Pancreas (tissue), 10 donors: Measurements from ENCODE around the gene SORCS2. TPM values are rescaled to one million over a fixed set of nuclear protein-coding genes. Genes with fewer than 3 reads are reported as not detected.

ENCODE experiments used
- ATAC-seq, 4 donors: fragments of 200-7000 bp; cut with Tn5 transposase; one replicate each; pipeline versions ENCODE4 v1.8.0 to v1.9.1; 2020; ENCODE audit warnings: mild to moderate bottlenecking in 4 of 4, moderate library complexity in 4 of 4
- DNase-seq, 6 donors: peaks; one replicate each; pipeline ENCODE4 v3.0.0-alpha.2; 2020
- FAIRE-seq: peaks from 2 replicates; lab custom pipeline; 2012; peaks lifted over from hg19 to GRCh38; lab: Jason Lieb, UNC
- H3K27ac ChIP-seq, 4 donors: fragments of 200-600 bp; sonication (generic); 1 replicate in 3 of 4; 2 replicates in 1 of 4; pipeline versions ENCODE4 v1.5.0 to v1.8.0; 2020
- H3K27me3 ChIP-seq, 4 donors: fragments of 200-600 bp; one replicate each; pipeline ENCODE4 v1.8.0; 2021
- H3K36me3 ChIP-seq, 3 donors: fragments of 200-600 bp; sonication (generic) in 1 of 3; one replicate each; pipeline versions ENCODE4 v1.5.0 to v1.8.0; 2020 to 2021
- H3K4me1 ChIP-seq, 3 donors: fragments of 200-600 bp; one replicate each; pipeline ENCODE4 v1.8.0; 2021
- H3K4me3 ChIP-seq, 4 donors: fragments of 200-600 bp; sonication (generic) in 2 of 4; one replicate each; pipeline versions ENCODE4 v1.5.0 to v1.8.0; 2020 to 2021
- H3K9me3 ChIP-seq, 4 donors: fragments of 200-600 bp; one replicate each; pipeline ENCODE4 v1.8.0; 2021
- CTCF ChIP-seq, 4 donors: fragments of 200-600 bp; sonication (generic) in 3 of 4; IDR thresholded peaks; one replicate each; pipeline versions ENCODE4 v1.5.0 to v1.8.0; 2021; ENCODE audit warnings: antibody characterized with exemption in 4 of 4
- WGBS, 2 donors: extraction: QIAGEN DNeasy Blood & Tissue Kit; methylation state at CpG; one replicate each; pipeline ENCODE4 v1.1.7; 2013; 5-methylcytosine and 5-hydroxymethylcytosine counted together
- intact Hi-C, 3 donors: fragments of 100-400 bp; cut with DNase I; formaldehyde crosslinking; loops; one replicate each; pipeline versions ENCODE4 v1.11.1 to v1.14.2; 2022
- polyA plus RNA-seq, 2 donors: library from polyadenylated mRNA; stranded (reverse); fragments of 200-250 nt; gene quantifications; one replicate each; pipeline ENCODE4 v1.2.3, GENCODE V29; 2013
- total RNA-seq, 6 donors: library from RNA; stranded (reverse); fragmentation: NEBNext Ultra II Directional in 4 of 6; extraction: Animal tissue kit (Norgen Biotek cat#: 25700) in 4 of 6; gene quantifications; one replicate each; pipeline versions ENCODE4 v1.2.1 to v1.2.4, GENCODE V29; 2021 to 2023
- donor health status: healthy with polysubstance abuse.
- donor health status: DM: no; HTN: no; CAD: no; lungs with moderate emphysema.
- donor health status: DM: no; HTN: no; CAD: no.
- donor health status: control.
- donor health status: control.
- donor health status: Bipolar disorder and iron deficiency.
- donor health status: DM: yes; HTN: yes; CAD: no.
- donor health status: DM: no; HTN: no; CAD: no.
- donor health status: DM: no; HTN: no; CAD: no.
- donor health status: DM: yes; HTN: yes; CAD: no.

Gene SORCS2
- total and polyA plus RNA-seq, 8 donors: 0.14 to 1.7 (median 0.42) TPM

- no peak overlapping the region for H3K4me3 ChIP-seq
- H3K27ac ChIP-seq: no peak overlapping the region
- 22 to 28% methylated on average over 12 of the region's 12 CpGs for WGBS, 2 donors
- no peaks in the 10 kb centered on the region for H3K9me3 ChIP-seq
- intact Hi-C loops: no loop called here
- DNase-seq: no peak
- no peaks in the 10 kb centered on the region for H3K27me3 ChIP-seq
- ATAC-seq: no peak
- no peak for TF ChIP-seq CTCF (IDR thresholded peaks at IDR 0.05)
- no peak for FAIRE-seq
- no peaks in the 10 kb centered on the region for H3K4me1 ChIP-seq
- no peaks in the 10 kb centered on the region for H3K36me3 ChIP-seq
Observed at GRCh38 chr4:7516773-7517144, 324.4 kb downstream of the SORCS2 start.

GRCh38 chr4:7518871-7519637 lies 326.7 kb downstream of the SORCS2 start:
- DNase-seq (peak in 3 of 6 donors; percentile 12 to 76 (median 45)), ATAC-seq (peak in 1 of 4 donors; percentile 77), FAIRE-seq (no peak)
- intact Hi-C loops: no loop called here
- Histone ChIP-seq H3K36me3 (no peaks in the 10 kb centered on the region), H3K27me3 (no peaks in the 10 kb centered on the region), H3K4me1 (no peaks in the 10 kb centered on the region), H3K9me3 (no peaks in the 10 kb centered on the region), H3K4me3 (no peak overlapping the region), H3K27ac (no peak overlapping the region)
- no peak for TF ChIP-seq CTCF (IDR thresholded peaks at IDR 0.05)
- WGBS, 2 donors: 50 to 59% methylated on average over 24 of the region's 24 CpGs

- H3K4me3 ChIP-seq: no peak overlapping the region
- no peaks in the 10 kb centered on the region for H3K9me3 ChIP-seq
- no peak for ATAC-seq
- 58 to 67% methylated on average over 19 of the region's 19 CpGs for WGBS, 2 donors
- no peaks in the 10 kb centered on the region for H3K36me3 ChIP-seq
- intact Hi-C loops: no loop called here
- TF ChIP-seq CTCF (IDR thresholded peaks at IDR 0.05): no peak
- H3K27ac ChIP-seq: no peak overlapping the region
- FAIRE-seq: no peak
- no peaks in the 10 kb centered on the region for H3K4me1 ChIP-seq
- no peak for DNase-seq
- no peaks in the 10 kb centered on the region for H3K27me3 ChIP-seq
Observed at GRCh38 chr4:7519638-7520376, 327.5 kb downstream of the SORCS2 start.

GRCh38 chr4:7521666-7522065 lies 329.3 kb downstream of the SORCS2 start:
- intact Hi-C loops: no loop called here
- H3K4me1 ChIP-seq: no peaks in the 10 kb centered on the region
- no peaks in the 10 kb centered on the region for H3K27me3 ChIP-seq
- H3K27ac ChIP-seq: no peak overlapping the region
- no peaks in the 10 kb centered on the region for H3K36me3 ChIP-seq
- TF ChIP-seq CTCF (IDR thresholded peaks at IDR 0.05): no peak
- DNase-seq (no peak), ATAC-seq (no peak), FAIRE-seq (no peak)
- 35 to 39% methylated on average over 6 of the region's 6 CpGs for WGBS, 2 donors
- H3K9me3 ChIP-seq: no peaks in the 10 kb centered on the region
- H3K4me3 ChIP-seq: no peak overlapping the region
